ENCODE data around the gene RNU5B-1.

DNA sequence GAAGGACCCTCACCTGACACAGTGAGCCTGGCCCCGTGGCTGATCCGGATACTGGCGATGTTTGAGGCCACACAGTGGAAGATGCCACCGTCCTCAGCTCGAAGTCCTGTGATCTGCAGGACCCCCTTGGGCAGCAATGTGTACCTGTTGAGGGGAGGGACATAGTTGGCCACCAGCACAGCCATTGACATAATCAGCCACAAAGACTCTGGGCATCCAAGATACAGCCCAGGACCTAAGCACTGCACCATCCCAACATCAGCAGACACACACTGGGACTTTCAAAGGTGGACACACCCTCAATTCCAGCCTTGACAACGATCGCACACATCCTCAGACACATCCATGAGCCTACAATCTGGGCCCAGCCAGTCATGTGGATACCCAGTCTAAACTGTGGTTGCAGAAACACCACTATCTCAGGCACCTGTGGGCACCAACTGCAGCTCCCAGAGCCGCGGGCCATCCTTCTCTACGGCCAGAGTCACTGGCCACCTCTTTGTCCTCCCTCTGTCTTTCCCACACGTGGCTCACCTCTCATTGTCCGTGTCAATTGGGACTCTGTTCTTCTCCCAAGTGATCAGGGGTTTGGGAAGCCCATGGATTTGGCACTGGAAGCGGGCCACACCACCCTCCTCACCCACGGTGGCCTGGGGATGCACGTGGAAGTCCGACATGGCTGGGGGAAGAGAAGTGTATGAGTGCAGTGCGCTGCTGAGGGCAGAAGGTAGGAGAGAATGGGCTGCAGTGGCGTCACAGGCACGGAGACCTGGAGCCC is 31.0 kb downstream of the RNU5B-1 start:
- TF ChIP-seq, protein P1, sequence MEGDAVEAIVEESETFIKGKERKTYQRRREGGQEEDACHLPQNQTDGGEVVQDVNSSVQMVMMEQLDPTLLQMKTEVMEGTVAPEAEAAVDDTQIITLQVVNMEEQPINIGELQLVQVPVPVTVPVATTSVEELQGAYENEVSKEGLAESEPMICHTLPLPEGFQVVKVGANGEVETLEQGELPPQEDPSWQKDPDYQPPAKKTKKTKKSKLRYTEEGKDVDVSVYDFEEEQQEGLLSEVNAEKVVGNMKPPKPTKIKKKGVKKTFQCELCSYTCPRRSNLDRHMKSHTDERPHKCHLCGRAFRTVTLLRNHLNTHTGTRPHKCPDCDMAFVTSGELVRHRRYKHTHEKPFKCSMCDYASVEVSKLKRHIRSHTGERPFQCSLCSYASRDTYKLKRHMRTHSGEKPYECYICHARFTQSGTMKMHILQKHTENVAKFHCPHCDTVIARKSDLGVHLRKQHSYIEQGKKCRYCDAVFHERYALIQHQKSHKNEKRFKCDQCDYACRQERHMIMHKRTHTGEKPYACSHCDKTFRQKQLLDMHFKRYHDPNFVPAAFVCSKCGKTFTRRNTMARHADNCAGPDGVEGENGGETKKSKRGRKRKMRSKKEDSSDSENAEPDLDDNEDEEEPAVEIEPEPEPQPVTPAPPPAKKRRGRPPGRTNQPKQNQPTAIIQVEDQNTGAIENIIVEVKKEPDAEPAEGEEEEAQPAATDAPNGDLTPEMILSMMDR (IDR thresholded peaks at IDR 0.05): no peak
- TF ChIP-seq POLR2A (IDR thresholded peaks at IDR 0.05): no peak
